Right lobe of liver (tissue), 4 donors: ENCODE measurements around the gene DDB1.

Experiments
- CTCF ChIP-seq, 4 donors: fragments of 200-600 bp in 3 of 4; fragments of 450-650 bp in 1 of 4; IDR thresholded peaks; one replicate each; pipeline versions ENCODE4 v1.5.1 to v1.8.0; 2016 to 2022; ENCODE audit warnings: antibody characterized with exemption in 4 of 4, mild to moderate bottlenecking in 2 of 4
- POLR2A ChIP-seq: fragments of 450-650 bp; IDR thresholded peaks from one replicate; pipeline ENCODE4 v1.6.1; 2017; ENCODE audit warnings: antibody characterized with exemption, mild to moderate bottlenecking
- donor health status: DM: no; HTN: no; CAD: no.
- donor health status: DM: no; HTN: no; CAD: no.
- donor health status: DM: no; HTN: yes; CAD: no.

GRCh38 chr11:61268588-61269250 is 64.2 kb downstream of the DDB1 start:
- TF ChIP-seq CTCF (IDR thresholded peaks at IDR 0.05) (no peak), POLR2A (no peak)
